Left lobe of liver (tissue), 2 donors: ENCODE results near the gene AKT3. TPM values are rescaled to one million over a fixed set of nuclear protein-coding genes. Genes with fewer than 3 reads are reported as not detected.
"Not testable (repeated sequence)": the region's sequence is repeated elsewhere in the genome, so short reads cannot be mapped to it uniquely, and the experiment has no call there.

ENCODE experiments used
- ATAC-seq: fragments of 200-7000 bp; cut with Tn5 transposase; one replicate; pipeline ENCODE4 v1.9.1; 2020; ENCODE audit warnings: mild to moderate bottlenecking, moderate library complexity
- DNase-seq: peaks from one replicate; pipeline ENCODE4 v3.0.0-alpha.2; 2020; ENCODE audit warnings: low spot score
- total RNA-seq: library from RNA; stranded (reverse); gene quantifications from one replicate; pipeline ENCODE4 v1.2.1, GENCODE V29; 2021
- donor health status: DM: no; HTN: no; CAD: no; lungs with moderate emphysema.
- donor health status: DM: no; HTN: yes; CAD: no.

The AKT3 gene
- total RNA-seq, 1 donor from 2014 or later: 7.5 TPM

DNA sequence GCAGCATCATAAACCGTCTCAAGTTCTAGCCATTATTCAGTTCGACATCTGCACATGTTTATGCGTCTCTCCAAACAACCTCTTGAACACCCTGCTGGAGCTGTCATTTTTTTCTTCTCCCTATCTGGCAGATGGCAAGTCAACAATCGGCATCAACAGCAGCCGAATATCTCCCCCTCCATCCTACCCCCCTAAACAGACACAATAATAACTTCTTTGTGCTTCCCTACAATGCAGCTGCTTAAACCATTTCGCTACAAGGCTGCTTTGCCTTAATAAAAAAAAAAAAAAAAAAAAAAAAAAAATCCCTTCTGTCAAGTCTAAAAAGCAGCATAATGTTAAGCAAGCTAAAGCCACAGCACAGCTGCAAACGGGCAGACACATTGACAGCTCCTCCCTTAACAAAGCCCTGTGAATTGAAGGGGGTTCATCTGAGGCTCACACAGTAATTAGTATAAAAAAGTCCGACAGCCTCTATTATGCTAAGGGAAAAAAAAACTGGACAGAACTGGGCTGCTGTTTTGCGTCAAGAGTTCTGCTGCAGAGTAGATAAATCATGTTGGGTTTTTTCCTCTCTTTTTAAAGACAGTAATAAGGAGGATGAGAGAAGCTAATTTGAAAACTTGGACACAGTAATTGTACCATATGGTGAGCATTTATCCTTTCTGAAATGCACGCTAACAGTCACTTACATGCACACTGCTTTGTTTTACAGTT, 136.4 kb downstream of the AKT3 start:
- peak; percentile 61 for ATAC-seq
- DNase-seq: no peak

DNA sequence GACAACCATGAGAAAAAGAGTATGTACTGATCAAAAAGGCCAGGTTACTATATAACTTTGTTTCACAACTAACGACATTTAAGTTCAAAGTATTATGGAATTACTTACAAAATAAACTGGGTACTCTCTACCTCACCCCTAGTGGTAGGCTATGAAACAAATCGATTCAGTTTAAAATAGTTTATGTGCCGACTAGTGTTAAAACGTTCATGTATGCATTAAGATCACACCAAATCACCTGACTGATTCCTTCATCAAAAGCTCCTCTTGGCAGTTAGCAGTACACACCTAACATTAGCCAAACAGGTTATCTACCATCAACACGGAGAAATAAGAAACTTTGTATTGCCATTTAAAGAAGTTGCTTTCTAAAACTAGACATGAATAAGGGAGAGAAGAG, 137.1 kb downstream of the AKT3 start:
- ATAC-seq (peak; percentile 59), DNase-seq (no peak)

DNA sequence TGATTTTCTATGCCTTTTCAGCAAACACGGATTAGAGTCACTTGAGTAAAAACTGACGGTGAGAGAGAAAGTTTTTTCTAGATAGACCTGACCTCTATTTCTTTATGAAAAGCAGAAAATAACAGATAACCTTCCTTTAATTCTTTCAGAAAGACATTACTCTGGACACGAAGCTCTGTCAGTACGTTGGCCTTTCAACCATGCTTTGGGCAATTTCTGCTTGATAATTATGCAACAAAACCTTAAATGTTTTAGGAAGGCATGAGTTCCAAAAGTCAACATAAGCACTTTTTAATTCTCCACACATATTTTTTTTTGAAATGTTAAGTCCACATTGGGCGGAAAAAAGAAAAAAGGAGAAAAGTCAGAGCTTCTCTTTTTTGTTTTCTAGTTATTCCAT, 137.8 kb downstream of the AKT3 start:
- peak; percentile 29 for ATAC-seq
- no peak for DNase-seq

DNA sequence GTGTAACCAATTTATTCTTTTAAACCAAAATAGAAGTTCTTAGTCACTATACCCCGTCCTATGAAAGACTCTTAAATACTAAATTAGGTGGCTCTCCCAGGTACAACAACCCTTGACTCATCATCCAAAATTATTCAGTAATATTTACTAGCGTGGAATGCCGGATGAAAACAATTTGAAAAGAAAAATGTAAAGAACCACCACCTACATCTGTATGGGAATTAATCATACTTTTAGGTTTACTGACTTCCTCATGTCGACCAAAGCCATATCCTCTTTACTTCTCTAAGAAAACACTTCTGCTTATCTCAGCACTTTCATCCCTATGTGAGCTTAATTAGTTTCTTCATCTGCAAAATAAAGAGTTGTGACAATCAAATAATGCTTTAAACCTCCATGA, 139.6 kb downstream of the AKT3 start:
- no peak for DNase-seq
- no peak for ATAC-seq

DNA sequence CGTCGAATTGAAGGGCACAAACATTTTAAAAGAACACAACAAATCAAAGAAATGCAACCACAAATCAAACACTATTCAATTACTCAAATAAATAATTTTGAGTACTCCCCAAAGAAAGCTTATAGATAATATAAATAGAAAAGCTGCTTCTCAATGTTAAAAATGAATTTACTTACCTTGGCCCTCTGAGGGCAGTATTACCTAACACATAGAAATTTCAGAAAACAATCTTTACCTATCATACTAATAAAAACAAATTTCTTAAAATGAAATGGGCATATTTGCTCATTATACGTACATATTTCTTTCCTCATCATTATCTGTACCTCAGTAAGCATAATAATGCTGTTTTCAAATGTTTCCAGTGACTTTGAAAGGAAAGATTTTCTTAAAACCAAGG, 141.8 kb downstream of the AKT3 start:
- peak; percentile 63 for ATAC-seq

DNA sequence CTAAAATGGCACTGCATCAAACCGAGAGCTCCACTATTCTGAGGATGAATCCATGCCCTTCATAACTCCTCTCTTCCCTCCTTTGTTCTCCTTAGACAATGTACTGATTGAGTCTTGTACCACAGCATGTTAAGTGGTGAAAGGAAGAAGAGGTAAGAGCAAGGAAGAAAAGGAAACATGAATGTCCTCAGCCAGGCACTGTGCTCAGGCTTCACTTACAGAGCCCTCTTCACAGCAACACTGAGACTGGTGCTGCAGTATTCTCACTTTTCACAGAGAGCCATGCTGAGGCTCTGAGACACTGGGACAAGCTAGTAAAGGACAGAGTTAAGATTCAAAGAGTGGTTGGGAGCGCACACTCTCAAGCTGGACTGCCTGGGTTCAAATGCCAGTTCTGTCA, 143.5 kb downstream of the AKT3 start:
- DNase-seq: no peak
- no peak for ATAC-seq

More for the DNA sequence above, 141.8 kb downstream of the AKT3 start:
- no peak for DNase-seq

DNA sequence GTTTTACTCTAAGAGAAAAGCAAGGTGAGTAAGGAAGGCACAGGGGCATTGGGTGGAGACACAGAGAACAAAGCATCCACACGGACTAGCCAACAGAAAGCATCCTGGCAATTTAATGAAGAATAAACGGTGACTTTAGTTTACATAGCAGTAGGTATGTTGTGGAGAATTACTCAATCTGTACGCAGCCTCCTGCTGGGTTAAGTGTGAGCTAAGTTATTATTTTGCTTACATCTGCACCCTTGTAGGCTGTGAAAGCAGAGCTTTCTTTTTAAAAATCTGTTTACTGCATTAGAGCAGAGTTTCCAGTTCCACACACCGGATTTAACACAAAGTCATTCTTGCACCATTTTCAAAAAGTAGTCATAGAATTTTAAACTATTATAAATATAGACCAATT, 144.5 kb downstream of the AKT3 start:
- ATAC-seq: no peak
- no peak for DNase-seq

DNA sequence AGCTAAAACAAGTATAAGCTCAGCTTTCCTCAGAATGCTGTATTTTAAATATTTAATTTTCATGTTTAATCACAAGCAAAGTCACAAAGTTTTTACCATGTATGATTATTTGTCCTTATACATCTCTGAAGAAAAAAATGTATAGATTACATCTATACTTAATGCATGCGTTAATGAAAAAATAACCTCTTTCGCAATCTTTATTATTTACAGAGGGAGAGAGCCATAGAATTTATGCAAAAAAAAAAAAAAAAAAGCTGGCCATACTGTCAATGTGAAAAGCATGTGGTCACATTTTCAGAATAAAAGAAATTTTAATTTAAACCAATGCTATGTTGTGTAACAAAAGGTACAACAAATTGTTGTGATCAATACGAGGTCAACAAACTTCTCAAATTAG, 148.2 kb downstream of the AKT3 start:
- DNase-seq (no peak), ATAC-seq (no peak)

DNA sequence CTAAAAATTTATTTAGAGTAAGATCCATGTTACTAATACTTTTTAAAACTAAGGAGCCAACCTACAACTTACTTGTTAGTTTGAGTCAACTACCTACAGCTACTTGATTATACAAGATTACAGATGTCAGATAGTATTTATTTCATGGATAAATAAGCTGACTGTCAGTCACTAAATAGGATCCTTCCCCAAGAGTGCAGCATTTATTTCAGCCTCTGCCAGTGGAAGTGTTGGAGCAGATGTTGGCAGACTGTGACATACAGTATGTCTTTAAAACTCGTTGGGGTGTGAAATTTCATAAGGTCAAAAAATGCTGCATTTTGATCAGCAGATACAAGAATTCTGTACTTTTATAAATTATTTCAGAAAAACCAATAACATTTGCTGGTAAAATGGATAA, 156.2 kb downstream of the AKT3 start:
- DNase-seq: no peak

DNA sequence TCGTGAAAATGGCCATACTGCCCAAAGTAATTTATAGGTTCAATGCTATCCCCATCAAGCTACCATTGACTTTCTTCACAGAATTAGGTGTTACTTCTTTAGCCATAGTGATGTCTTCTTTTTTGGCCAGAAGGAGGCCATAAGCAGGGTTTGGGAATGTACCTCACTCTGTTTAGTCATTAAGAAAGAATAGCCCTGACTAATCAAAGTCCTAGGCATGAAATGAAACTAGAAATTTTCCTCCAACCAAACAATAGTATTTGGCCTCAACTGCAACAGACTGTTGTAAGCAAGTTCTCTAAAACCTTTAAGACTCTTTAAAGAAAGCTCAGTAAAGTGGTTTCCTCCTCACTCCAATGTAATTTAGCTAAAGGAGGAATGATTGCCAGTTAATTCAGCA, 163.9 kb downstream of the AKT3 start:
- DNase-seq: no peak
- ATAC-seq: no peak

More for the DNA sequence above, 156.2 kb downstream of the AKT3 start:
- ATAC-seq: no peak

DNA sequence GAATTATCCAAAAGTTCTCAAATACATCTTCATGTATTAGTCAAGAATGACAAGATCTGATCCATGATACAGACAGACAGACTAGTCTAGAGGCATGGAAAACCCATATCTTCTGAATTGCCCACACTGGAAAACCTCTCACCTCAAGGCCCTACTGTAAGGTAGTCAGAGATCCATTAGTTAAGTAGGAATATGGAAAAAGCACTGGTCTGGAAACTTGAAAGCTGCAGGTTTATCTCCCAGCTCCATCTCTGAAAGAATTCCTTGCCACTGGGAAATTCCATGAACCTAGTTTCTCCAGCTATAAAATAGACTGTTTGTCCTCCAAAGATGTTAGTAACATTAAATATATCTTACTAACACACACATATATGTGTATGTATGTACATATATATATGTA, 169.2 kb downstream of the AKT3 start:
- ATAC-seq (no peak), DNase-seq (no peak)

DNA sequence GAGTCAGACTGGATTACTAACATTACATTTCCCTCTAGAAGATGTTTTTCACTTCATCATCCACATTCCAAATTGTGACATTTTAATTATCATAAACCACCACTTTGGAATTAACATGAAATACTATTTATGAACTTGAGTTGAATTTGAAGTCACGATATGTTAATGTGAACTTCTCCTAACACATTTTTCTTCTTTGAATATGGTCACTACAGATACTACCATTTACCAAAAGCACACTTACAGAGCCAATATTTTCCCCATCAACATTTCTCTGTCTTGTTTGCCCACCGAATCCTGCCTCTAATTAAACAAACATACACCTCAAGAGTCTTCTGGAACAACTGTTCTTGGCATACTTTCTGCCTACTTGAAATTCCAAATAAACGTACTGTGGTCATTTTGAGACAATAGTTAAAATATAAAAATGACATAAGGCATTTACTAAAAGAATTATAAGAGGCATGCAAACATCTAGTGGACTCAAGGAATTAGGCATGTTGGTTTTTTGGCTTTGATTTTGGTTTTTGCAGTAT, 177.4 kb downstream of the AKT3 start:
- DNase-seq: no peak
- no peak for ATAC-seq

DNA sequence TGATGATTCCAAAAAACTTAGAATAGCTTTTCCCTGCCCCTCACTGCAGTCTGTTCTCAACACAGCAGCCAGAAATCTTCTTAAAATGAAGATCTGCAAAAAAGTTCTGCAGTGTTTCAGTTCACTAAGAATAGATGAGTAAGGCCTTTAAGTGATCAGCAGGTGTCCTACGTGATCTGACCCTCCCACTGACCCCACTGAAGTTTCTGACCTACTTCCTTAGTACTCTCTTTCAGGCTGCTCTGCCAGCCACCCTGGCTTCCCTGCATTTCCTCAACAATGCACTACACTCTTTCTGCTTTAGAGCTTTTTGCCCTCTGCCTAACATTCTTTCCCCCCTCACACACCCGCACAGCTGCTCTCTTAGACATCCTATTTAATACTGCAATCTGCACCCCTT, 182.5 kb downstream of the AKT3 start:
- DNase-seq: no peak
- ATAC-seq: no peak

DNA sequence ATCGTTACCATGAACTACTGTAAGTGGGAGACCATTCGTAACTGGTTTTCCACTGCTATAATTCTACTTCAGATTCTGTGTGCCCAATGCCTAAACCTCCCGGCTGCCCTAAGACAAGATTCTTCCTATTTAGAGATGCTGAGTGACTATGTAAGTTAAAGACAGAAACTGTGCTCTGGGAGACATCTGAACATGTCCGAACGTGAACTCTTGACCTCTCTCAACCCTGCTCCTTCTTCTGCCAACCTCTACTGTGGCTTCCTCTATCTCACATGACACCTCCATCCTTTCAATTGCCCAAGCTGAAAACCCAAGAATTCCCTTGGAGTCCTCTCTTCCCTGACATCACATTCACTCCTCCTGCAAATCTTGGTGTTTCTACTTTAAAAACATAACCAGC, 182.9 kb downstream of the AKT3 start:
- ATAC-seq (no peak), DNase-seq (no peak)

DNA sequence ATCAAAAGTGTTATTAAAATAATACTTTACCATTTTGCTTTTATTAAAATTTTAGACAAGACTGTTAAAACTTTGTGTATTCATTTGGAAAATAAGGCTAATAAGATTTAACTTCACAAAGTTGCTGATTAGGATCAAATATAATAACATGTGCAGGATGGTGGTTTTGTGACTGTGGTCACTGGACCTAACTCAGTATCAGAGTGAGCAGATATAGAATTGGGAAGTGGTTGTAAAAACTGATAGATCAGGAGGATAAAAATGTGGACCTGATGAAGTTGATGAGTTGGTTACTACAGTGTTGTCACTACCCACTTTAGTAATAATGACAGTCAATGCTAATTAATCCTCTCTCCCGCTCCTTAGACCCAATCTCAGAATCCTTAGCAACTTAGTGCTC, 186.4 kb downstream of the AKT3 start:
- DNase-seq (no peak), ATAC-seq (no peak)

DNA sequence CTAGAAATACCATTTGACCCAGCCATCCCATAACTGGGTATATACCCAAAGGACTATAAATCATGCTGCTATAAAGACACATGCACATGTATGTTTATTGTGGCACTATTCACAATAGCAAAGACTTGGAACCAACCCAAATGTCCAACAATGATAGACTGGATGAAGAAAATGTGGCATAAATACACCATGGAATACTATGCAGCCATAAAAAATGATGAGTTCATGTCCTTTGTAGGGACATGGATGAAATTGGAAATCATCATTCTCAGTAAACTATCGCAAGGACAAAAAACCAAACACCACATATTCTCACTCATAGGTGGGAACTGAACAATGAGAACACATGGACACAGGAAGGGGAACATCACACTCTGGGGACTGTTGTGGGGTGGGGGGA, 187.9 kb downstream of the AKT3 start:
- ATAC-seq, DNase-seq: not testable (repeated sequence)

DNA sequence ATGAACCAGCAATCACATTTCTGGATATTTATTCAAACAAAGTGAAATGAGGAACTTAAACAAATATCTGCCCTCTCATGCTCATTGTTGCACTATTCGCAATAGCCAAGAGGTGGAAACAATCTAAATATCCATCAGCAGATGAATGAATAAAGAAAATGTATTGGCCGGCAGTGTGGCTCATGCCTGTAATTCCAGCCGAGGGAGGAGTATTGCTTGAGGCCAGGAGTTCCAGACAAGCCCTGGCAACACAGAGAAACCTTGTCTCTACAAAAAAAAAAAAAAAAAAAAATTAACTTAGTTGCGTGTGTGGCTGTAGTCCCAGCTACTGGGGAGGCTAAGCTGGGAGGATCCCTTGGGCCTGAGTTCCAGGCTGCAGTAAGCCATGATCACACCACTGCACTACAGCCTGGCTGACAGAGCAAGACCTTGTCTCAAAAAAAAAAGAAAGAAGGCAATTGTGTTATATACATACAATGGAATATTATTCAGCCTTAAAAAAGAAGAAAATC, 191.4 kb downstream of the AKT3 start:
- DNase-seq (no peak), ATAC-seq (no peak)

DNA sequence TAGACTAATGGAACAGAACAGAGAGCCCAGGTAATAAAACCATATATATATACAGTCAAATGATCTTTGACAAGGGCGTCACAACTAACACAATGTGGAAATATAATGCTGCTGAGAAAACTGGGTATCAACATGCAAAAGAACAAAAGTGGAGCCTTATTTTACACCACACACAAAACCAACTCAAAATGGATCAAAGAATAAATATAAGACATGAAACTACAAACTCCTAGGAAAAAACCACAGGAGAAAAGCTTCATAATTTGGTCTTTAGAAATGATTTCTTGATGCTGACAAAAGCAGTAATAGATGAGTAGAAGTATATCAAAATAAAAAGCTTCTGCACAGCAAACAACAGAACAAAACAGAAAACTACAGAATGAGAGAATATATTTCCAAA, 192.2 kb downstream of the AKT3 start:
- ATAC-seq: no peak
- DNase-seq: no peak

DNA sequence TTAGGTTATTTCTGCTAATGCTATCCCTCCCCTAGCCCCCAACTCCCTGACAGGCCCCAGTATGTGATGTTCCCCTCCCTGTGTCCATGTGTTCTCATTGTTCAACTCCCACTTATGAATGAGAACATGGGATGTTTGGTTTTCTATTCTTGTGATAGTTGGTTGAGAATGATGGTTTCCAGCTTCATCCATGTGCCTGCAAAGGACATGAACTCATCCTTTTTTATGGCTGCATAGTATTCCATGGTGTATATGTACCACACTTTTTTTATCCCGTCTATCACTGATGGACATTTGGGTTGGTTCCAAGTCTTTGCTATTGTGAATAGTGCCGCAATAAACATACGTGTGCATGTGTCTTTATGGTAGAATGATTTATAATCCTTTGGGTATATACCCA, 200.5 kb downstream of the AKT3 start:
- ATAC-seq: not testable (repeated sequence)

DNA sequence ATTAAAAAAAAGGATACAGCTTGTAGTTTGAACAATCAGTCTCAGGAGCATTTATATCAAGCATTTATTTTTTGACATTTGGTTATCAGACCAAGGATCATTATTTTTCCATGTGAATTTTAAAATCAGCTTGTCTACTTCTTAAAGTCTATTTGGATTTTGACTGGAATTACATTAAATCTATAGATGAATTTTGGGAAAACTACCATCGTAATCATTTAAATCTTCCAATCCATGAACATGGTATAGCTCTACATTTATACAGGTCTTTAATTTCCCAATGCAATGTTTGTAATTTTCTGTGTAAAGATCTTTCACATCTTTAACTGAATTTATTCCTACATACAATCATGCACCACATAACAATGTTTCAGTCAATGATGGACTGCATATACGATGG, 203.2 kb downstream of the AKT3 start:
- DNase-seq (no peak), ATAC-seq (no peak)

More for the DNA sequence above, 200.5 kb downstream of the AKT3 start:
- not testable (repeated sequence) for DNase-seq

DNA sequence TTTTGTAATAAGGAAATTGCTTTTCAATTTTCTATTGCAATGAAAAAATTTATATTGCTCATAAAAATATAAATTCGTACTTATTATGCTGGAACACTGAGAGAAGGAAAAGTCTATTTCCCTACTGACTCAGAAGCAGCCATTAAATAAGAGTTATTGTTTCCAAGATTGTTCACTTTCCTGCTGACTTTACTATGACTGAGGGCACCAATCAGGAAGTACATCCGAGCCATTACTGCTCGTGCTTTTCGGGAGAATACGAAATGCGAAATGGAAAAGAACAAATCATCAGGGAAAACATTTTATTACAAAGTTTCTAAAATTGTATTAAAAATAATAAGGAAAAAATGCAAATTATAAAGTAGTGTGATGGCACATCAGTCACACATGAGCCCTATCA, 204.8 kb downstream of the AKT3 start:
- DNase-seq (no peak), ATAC-seq (no peak)

DNA sequence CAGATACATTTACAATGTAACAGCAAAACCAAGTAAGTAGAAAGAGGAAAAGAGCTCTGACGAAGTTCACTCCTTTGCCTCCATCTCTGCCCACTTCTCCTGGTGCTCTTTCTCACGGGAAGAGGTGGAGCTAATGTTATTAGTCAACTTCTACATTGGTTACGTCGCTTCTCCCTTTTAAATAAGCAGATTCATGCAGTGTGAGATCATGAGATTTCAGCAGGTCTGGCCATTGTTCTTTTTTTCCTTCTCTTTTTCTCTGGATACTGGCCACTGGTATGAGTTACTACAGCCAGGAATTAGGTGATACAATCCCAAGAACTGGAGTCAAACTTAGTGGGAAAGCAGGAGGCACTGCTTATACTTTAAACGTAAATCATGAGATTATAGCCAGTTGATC, 207.1 kb downstream of the AKT3 start:
- DNase-seq: no peak
- no peak for ATAC-seq
